Natural killer cell (primary cell): Measurements from ENCODE around the gene ACKR3. TPM values are rescaled to one million over a fixed set of nuclear protein-coding genes. Genes with fewer than 3 reads are reported as not detected.

ENCODE experiments used
- ATAC-seq, 3 donors: fragments of 150-1000 bp in 2 of 3; fragments of 200-7000 bp in 1 of 3; cut with Tn5 transposase; 1 replicate in 1 of 3; 2 replicates in 2 of 3; pipeline ENCODE4 v1.10.0; 2021; ENCODE audit warnings: mild to moderate bottlenecking in 2 of 3, moderate library complexity in 2 of 3
- DNase-seq, 2 donors: peaks; one replicate each; pipeline versions ENCODE4 v3.0.0 to v3.0.0-alpha.2; 2013 to 2021; ENCODE audit warnings: mixed read lengths in 1 of 2
- H3K27ac ChIP-seq: one replicate; pipeline ENCODE4 v1.5.1; 2013; ENCODE audit warnings: mild to moderate bottlenecking, low read length
- H3K27me3 ChIP-seq: one replicate; pipeline ENCODE4 v1.6.1; 2013; ENCODE audit warnings: low read length; ENCODE audit not compliant: control insufficient read depth, insufficient read depth
- H3K36me3 ChIP-seq: one replicate; pipeline ENCODE4 v1.6.1; 2013; ENCODE audit warnings: low read length; ENCODE audit not compliant: control insufficient read depth, insufficient read depth
- H3K4me1 ChIP-seq: one replicate; pipeline ENCODE4 v1.6.1; 2013; ENCODE audit warnings: low read length; ENCODE audit not compliant: control insufficient read depth, insufficient read depth
- H3K4me3 ChIP-seq: one replicate; pipeline ENCODE4 v1.5.1; 2013; ENCODE audit warnings: low read length
- H3K9me3 ChIP-seq: one replicate; pipeline ENCODE4 v1.6.1; 2013; ENCODE audit warnings: low read length; ENCODE audit not compliant: control insufficient read depth, insufficient read depth
- H3K27ac Mint-ChIP-seq, 2 donors: one replicate each; pipeline ENCODE4 v1.8.0; 2022; ENCODE audit warnings: mild to moderate bottlenecking in 2 of 2, mixed read lengths in 2 of 2, moderate library complexity in 1 of 2
- H3K27me3 Mint-ChIP-seq, 2 donors: one replicate each; pipeline ENCODE4 v1.8.0; 2022; ENCODE audit warnings: low read depth in 2 of 2, mixed read lengths in 2 of 2
- H3K36me3 Mint-ChIP-seq: one replicate; pipeline ENCODE4 v1.8.0; 2022; ENCODE audit warnings: mixed read lengths
- H3K4me1 Mint-ChIP-seq, 2 donors: one replicate each; pipeline ENCODE4 v1.8.0; 2022; ENCODE audit warnings: mixed read lengths in 2 of 2
- H3K4me3 Mint-ChIP-seq: one replicate; pipeline ENCODE4 v1.8.0; 2022; ENCODE audit warnings: mild to moderate bottlenecking, moderate library complexity, mixed read lengths
- H3K9me3 Mint-ChIP-seq, 2 donors: one replicate each; pipeline ENCODE4 v1.8.0; 2022; ENCODE audit warnings: mixed read lengths in 2 of 2
- CTCF ChIP-seq: fragments of 200-600 bp; IDR thresholded peaks from one replicate; pipeline ENCODE4 v1.8.0; 2022; ENCODE audit warnings: antibody characterized with exemption
- WGBS: methylation state at CpG from one replicate; pipeline ENCODE4 v1.1.7; 2013; ENCODE audit warnings: missing lambda C conversion rate; ENCODE audit not compliant: insufficient coverage; 5-methylcytosine and 5-hydroxymethylcytosine counted together
- intact Hi-C: fragments of 100-400 bp; cut with micrococcal nuclease; formaldehyde crosslinking; loops from one replicate; pipeline ENCODE4 v1.14.2; 2022
- total RNA-seq, 4 donors: library from RNA; stranded (reverse); fragments of 120-200 nt in 1 of 4; gene quantifications; one replicate each; pipeline versions ENCODE4 v1.2.3 to v1.2.4, GENCODE V29; 2013 to 2022

The ACKR3 gene
- total RNA-seq, 3 donors from 2014 or later (not counting 1 experiment from before 2014, with no cell fraction given): 4.4 to 5.5 (median 4.6) TPM

GRCh38 chr2:236554629-236555282, 14.9 kb upstream of the ACKR3 start:
- H3K9me3 Mint-ChIP-seq: peaks cover 3 to 4% of the 10 kb centered on the region in 2 donors
- peaks cover 10% of the 10 kb centered on the region for H3K36me3 Mint-ChIP-seq
- TF ChIP-seq CTCF: no peak
- Histone ChIP-seq H3K27ac (no peak overlapping the region), H3K4me3 (no peak overlapping the region), H3K27me3 (no peaks in the 10 kb centered on the region), H3K9me3 (peaks cover 10% of the 10 kb centered on the region), H3K36me3 (no peaks in the 10 kb centered on the region), H3K4me1 (peaks cover 50% of the 10 kb centered on the region)
- intact Hi-C loops: no loop called here
- WGBS: 55% methylated on average over 6 of the region's 7 CpGs
- H3K27me3 Mint-ChIP-seq: no peaks in the 10 kb centered on the region
- ATAC-seq (no peak), DNase-seq (peak in 1 of 2 donors; percentile 53)
- H3K4me1 Mint-ChIP-seq: peaks cover 61 to 91% of the 10 kb centered on the region in 2 donors
- H3K27ac Mint-ChIP-seq: peak overlapping the region; percentile 2 to 75
- no peak overlapping the region for H3K4me3 Mint-ChIP-seq

DNA sequence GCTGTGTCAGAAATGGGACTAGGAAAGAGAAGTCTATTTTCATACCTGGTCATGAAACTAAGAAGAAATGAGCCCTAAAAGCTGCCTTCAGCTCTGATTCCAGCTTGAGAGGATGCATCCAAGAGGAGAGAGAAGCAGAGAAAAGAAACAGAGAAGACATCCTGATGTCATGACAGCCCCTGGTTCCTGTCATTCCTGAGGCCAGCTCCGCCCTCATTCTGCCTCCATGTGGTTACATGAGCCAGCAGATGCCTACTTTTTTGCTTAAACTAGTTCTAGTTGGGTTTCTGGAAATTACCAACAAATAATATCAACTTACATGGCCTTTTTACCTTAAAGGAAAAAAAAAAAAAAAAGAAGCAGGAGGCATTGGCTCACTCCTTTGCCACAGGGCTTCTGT, 14.1 kb upstream of the ACKR3 start:
- no peaks in the 10 kb centered on the region for H3K27me3 ChIP-seq
- peak overlapping the region; percentile 2 to 75 for H3K27ac Mint-ChIP-seq
- peaks cover 10% of the 10 kb centered on the region for H3K9me3 ChIP-seq
- H3K4me3 ChIP-seq: no peak overlapping the region
- no peak overlapping the region for H3K27ac ChIP-seq
- ATAC-seq (no peak), DNase-seq (no peak)
- no peak for TF ChIP-seq CTCF
- 100% methylated on average over 1 of the region's 1 CpG for WGBS
- H3K36me3 Mint-ChIP-seq: peaks cover 10% of the 10 kb centered on the region
- no peak overlapping the region for H3K4me3 Mint-ChIP-seq
- intact Hi-C loops: no loop called here
- peaks cover 43% of the 10 kb centered on the region for H3K4me1 ChIP-seq
- no peaks in the 10 kb centered on the region for H3K36me3 ChIP-seq
- peaks cover 66 to 90% of the 10 kb centered on the region in 2 donors for H3K4me1 Mint-ChIP-seq
- H3K9me3 Mint-ChIP-seq: peaks cover 3 to 4% of the 10 kb centered on the region in 2 donors
- no peaks in the 10 kb centered on the region for H3K27me3 Mint-ChIP-seq

DNA sequence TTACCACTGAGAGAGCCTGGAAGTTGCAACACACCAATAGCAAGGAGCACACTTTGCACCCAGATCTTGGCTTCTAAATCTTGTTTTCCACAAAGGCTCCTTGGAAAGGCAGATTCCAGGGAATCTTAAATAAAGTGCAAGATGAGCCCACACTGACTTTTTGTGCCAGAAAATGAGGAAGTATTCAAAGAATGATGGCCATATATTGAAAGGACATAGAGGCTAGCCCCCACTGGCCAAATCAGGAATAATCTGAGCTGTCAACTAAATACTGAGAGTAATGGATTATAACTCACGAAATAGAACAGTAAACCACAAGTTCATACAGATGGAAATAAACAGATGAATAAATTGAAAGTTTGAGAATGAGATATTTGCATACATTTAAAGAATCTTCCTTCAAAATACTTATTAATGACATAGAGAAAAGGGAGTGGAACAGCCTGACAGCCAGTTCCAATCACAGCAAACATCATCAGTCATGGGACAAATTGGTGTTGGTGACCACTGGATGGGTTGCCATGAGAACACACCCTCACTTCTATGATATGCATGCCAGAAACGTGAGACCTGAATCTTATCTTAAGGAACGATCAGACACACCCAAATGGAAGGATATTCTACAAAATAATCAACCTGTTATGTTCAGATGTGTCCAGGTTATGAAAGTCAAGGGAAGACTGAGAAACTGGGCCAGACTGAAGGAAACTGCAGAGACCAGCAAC, 12.2 kb upstream of the ACKR3 start:
- H3K27me3 Mint-ChIP-seq: no peaks in the 10 kb centered on the region
- no peak for DNase-seq
- Histone ChIP-seq H3K36me3 (peaks cover 5% of the 10 kb centered on the region), H3K4me1 (peaks cover 25% of the 10 kb centered on the region), H3K4me3 (no peak overlapping the region), H3K27me3 (no peaks in the 10 kb centered on the region), H3K27ac (no peak overlapping the region), H3K9me3 (peaks cover 10% of the 10 kb centered on the region)
- peaks cover 58 to 77% of the 10 kb centered on the region in 2 donors for H3K4me1 Mint-ChIP-seq
- no peak overlapping the region for H3K4me3 Mint-ChIP-seq
- intact Hi-C loops: no loop called here
- WGBS: 71% methylated on average over 2 of the region's 3 CpGs
- H3K36me3 Mint-ChIP-seq: peaks cover 16% of the 10 kb centered on the region
- H3K9me3 Mint-ChIP-seq: peaks cover 3 to 4% of the 10 kb centered on the region in 2 donors
- TF ChIP-seq CTCF: no peak
- no peak for ATAC-seq
- H3K27ac Mint-ChIP-seq: peak overlapping the region in 1 of 2 donors; percentile 36
